Coronary artery (tissue), 2 donors: ENCODE data around the gene RASSF1.

Experiments
- DNase-seq: peaks from one replicate; pipeline ENCODE4 v3.0.0-alpha.2; 2017; ENCODE audit warnings: low spot score
- H3K27ac ChIP-seq, 2 donors: fragments of 200-600 bp; sonication (generic); one replicate each; pipeline ENCODE4 v1.5.1; 2016 to 2019
- H3K4me3 ChIP-seq: fragments of 200-600 bp; sonication (generic); 2 replicates; pipeline ENCODE4 v1.5.1; 2016; ENCODE audit warnings: mild to moderate bottlenecking, moderate library complexity
- TF ChIP-seq, protein P1 (sequence below): fragments of 200-600 bp; sonication (generic); IDR thresholded peaks from one replicate; pipeline ENCODE4 v1.5.1; 2019; ENCODE audit warnings: antibody characterized with exemption

Gene RASSF1

DNA sequence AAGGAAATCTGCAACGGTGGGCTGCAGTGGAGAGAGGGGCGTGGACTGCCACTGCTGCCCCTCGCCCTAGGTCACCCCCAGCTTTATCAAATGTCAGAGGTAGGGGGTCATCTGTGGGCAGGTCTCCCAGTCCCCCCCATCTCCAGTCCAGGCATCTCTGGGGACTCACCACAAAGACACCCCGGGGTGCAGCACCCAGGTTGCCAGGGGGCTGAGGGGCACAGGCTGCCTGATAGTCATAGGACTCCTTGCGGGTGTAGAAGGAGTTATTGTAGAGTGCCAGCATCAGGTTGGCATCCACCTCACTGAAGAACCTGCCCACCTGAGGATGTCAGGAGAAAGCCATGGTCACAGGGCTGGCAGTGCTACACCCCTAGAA lies 25.2 kb upstream of the RASSF1 start:
- Histone ChIP-seq H3K4me3 (no peak overlapping the region), H3K27ac (no peak overlapping the region)
- TF ChIP-seq, protein P1, sequence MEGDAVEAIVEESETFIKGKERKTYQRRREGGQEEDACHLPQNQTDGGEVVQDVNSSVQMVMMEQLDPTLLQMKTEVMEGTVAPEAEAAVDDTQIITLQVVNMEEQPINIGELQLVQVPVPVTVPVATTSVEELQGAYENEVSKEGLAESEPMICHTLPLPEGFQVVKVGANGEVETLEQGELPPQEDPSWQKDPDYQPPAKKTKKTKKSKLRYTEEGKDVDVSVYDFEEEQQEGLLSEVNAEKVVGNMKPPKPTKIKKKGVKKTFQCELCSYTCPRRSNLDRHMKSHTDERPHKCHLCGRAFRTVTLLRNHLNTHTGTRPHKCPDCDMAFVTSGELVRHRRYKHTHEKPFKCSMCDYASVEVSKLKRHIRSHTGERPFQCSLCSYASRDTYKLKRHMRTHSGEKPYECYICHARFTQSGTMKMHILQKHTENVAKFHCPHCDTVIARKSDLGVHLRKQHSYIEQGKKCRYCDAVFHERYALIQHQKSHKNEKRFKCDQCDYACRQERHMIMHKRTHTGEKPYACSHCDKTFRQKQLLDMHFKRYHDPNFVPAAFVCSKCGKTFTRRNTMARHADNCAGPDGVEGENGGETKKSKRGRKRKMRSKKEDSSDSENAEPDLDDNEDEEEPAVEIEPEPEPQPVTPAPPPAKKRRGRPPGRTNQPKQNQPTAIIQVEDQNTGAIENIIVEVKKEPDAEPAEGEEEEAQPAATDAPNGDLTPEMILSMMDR = no peak
- DNase-seq = no peak

DNA sequence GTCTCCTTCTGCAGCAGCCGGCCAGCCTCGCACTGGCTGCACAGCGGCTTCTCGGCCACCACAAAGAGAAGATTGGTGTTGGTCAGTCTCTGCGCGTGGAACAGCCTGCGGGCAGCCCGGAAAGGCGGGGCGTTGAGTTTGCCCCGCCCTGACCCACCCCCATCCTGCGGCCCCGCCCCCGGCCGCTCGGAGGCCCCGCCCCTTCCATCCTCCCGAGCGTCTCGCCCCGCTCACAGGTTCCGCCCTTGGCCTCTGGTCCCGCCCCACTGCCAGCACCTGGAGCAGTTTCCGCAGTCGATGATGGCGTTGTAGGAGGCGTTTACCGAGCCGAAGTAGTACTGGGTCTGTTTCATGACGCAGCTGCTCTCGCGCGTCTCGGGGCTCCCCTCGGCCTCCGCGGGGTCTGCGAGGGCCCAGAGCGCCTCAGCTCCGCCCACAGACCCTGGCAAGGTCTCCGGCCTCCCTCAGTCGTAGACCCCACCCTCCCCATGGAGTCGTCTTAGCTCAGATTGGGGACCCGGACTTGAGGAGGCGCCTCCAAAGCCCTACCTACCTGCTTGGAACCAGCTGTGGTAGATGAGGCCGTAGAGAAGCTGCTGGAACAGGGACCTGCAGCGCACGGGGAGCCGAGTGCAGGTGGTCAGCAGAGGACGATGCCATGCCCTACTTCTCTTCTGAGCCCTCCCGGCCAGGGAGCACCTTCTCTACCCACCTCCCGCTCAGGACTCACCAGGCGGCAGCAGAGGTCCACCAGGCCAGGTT lies 24.6 kb upstream of the RASSF1 start:
- TF ChIP-seq, protein P1 = no peak
- DNase-seq = peak; percentile 85
- peak overlapping the region in 1 of 2 donors; percentile 43 for H3K27ac ChIP-seq
- peak overlapping the region; percentile 73 for H3K4me3 ChIP-seq

GRCh38 chr3:50364573-50365079 lies 24.0 kb upstream of the RASSF1 start:
- no peak for DNase-seq

DNA sequence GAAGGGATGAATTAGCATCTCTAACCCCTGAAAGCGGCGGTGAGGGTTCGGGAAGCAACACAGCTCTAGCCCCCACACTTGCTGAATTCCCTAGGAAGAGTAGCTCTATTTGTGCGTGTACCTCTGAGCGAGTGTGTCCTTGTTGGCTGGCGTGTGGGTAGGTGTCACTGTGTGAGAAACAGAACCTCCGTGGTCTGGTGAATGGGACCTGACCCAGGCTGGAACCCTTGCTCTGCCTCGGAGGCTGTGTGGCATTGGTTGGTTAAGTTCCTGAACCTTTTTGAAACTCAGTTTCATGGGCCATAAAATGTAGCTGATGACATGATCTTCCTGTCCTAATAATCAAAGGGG lies 19.1 kb upstream of the RASSF1 start:
- TF ChIP-seq, protein P1 = no peak
- DNase-seq = no peak
- Histone ChIP-seq H3K27ac (peak overlapping the region in 1 of 2 donors; percentile 38), H3K4me3 (peak overlapping the region; percentile 80)

More at GRCh38 chr3:50364573-50365079, 24.0 kb upstream of the RASSF1 start:
- H3K27ac ChIP-seq = peak overlapping the region in 1 of 2 donors; percentile 43
- TF ChIP-seq, protein P1 = no peak
- peak overlapping the region; percentile 73 for H3K4me3 ChIP-seq

GRCh38 chr3:50358911-50359759 lies 18.5 kb upstream of the RASSF1 start, which contains the start of gene TMEM115:
TSS of gene TMEM115 (minus strand) at chr3:50359521. CDS start at chr3:50359063, 458 bp downstream.
- peak; percentile 98 for DNase-seq
- Histone ChIP-seq H3K27ac (peak within 1 kb of the TSS; percentile 84 to 89), H3K4me3 (peak within 1 kb of the TSS; percentile 80)
- TF ChIP-seq, protein P1 = no peak

GRCh38 chr3:50358355-50358910 lies 17.8 kb upstream of the RASSF1 start:
- peak overlapping the region; percentile 80 for H3K4me3 ChIP-seq
- peak overlapping the region; percentile 84 to 89 for H3K27ac ChIP-seq
- TF ChIP-seq, protein P1 = no peak
- no peak for DNase-seq
